Left renal pelvis (tissue), 4 donors: ENCODE results near the gene BMPER. TPM values are rescaled to one million over a fixed set of nuclear protein-coding genes. Genes with fewer than 3 reads are reported as not detected.

ENCODE experiments used
- DNase-seq, 4 donors: peaks; one replicate each; pipeline ENCODE4 v3.0.0-alpha.2; 2013; ENCODE audit warnings: low read depth in 4 of 4, low spot score in 3 of 4
- polyA plus RNA-seq, 4 donors: library from polyadenylated mRNA; unstranded; fragments of 120-200 nt; gene quantifications; one replicate each; pipeline ENCODE4 v1.2.1, GENCODE V29; 2013; ENCODE audit not compliant: insufficient read length in 4 of 4

Gene BMPER
- polyA plus RNA-seq, 4 donors, result 20.8 to 53.0 (median 25.2) TPM

DNA sequence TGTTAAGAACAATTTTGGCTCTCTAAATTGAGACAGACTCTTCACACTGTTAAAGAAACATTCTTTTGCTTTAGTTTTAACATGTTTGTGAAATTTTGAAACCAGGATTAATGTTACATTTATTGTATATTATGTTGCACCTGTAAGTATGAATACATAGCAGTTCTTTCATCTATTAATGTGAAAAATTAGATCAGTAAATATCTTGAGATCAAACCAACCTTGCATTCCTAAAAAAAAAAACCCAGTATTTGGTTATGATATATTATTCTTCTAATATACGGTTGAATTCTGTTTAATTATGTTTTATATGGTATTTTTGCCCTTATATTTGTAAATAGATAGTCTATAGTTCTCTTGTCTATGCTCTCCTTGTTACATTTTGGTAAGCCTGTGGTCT is 219.4 kb downstream of the BMPER start:
- no peak for DNase-seq

DNA sequence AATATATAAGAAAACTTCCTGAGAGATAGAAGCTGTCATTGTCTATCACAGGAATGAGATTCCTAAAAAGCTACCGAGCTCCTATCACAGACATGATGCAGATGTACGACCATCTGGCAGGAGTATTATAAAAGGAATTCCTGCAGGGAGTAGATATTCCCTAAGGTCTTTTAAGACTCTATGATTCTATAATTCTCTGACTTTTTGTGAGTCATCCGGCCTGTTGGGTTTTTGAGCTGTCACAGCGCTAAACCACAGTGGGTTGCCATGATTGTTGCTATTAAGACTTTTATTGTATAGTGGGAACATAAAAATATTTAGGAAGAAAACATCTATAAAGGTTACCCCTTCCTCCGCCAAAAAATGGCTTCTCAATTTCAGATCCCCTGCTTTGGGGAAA is 223.4 kb downstream of the BMPER start:
- no peak for DNase-seq

DNA sequence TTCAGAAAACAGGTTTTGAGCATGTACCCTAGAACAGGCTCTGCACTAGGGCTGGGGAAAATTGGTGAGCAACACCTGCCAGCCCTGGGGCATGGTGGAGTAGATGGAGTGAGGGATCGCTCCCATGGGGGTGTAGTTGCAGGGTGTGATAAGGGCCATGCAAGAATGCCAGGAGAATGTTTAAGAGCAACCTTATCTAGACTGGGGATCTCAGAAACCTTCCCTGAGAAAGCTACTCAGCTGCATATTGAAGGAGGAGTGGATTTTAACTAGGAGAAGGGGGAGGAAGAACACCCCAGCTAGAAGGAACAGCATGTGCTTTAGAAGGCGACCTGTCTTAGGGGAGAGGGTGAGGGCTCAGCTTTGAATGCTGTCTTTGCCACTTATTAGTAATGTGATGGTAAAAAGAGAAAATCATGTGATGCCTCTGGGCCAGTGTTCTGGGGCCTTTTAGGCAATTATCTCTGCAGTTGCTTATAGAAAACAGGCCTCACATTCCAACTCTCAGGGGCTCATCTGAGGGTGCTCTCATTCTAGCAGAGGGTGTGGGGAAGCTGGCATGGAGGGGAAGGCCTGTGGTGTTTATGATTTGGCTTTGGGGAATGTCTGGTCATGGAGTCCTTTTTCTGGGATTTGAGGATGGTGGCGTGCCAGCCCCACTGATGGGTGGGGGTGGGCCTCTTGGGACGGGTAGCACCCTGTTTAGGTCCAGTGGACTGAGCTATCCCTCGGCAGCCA is 225.4 kb downstream of the BMPER start:
- DNase-seq, result no peak

DNA sequence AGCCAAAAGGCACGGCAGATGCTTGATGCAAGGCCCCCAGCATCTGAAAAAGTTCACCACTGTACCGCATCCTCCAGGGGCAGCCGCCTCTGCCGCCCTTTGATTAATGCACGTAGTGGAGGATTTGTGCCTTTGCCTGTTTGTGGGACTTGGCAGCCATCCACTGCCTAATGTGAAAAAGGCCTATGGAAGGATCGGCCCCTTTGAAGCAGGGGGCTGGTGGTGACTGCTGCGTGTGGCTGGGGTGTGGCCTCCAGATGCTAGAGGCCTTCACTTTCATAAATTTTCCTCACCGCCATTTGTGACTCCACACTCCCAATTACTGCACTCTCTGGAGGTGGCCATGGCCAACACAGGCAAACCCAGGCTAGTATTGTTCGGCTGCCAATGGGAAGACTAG is 226.0 kb downstream of the BMPER start:
- no peak for DNase-seq

DNA sequence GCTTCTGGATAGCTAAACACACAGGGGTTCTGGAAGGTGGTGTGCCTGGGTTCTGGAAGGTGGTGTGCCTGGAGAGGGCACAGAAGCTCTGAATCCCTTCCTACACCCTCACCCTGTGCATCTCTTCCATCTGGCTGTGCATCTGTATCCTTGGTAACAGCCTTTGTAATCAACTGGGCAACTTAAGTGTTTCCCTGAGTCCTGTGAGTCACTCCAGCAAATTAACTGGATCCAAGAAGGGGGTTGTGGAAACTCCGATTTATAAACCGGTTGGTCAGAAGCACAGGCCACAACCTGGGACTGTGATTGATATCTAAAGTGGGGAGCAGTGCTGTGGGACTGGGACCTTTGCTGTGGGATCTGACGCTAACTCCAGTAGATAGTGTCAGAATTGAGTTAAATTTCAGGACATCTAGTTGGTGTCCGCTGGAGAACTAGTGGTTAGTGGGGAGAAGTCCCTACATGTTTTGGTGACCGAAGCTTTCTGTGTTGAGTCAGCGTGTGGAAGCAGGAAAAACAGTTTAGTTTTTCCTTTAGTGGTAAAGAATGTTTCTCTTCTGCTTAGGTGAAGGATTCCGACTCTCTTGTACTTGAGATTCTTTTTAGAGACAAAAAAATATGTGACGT is 228.1 kb downstream of the BMPER start:
- DNase-seq, result no peak

DNA sequence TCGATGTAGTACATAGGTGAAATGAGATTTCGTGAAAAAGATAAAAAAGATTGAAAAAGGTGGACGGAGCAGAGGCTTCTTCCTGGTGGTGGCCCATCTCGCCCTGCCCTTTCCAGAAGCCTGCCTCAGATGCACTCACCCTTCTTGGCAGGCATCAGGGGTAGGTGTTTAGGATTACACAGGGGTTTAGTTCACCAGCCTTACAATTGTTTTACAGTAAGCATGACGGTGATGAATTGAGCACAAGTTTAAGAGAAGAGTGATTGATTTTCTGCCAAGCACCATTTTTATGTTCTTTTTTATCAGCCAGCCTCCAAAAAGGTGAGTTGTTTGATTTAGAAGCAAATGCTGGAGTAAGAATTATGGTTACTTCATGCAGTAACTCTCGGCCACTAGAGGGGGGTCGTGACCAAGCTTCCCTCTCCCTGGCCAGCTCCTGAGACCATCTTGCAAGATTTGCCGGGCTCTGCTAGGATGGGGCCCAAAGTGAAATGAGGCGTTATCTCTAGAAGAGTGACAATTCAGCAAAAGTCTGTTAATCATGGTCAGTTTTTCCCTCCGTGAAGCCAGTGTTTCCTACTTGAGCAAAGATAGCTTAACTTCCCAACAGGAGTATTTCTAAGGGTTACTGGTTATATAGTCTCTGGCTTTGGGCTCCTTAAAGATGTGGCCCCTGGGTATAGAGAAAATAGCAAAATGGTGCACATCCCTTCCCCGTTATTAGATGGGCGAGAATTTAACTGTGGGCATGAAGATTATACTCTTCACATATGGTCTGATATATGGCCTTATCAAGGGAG is 228.8 kb downstream of the BMPER start:
- peak in 3 of 4 donors; percentile 34 to 51 (median 45) for DNase-seq

DNA sequence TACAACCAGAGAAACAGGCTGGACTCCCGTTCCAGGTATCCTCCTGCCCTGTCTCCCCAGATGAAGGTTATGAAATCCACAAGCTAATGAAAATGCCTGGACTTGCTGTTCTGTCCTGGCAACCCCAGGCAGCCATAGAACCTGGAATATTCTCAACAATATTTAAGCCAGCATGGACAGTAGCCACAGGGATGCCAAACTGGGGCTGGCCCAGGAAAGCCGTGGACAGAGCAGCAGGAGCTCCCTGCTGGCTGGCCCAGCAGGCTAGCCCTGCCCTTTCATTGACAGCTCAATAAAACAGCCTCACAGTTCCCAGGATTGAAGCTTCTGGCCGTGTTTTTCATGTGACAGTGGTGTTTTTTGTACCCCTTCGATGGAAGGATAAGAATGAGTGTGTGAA is 230.6 kb downstream of the BMPER start:
- DNase-seq, result no peak

DNA sequence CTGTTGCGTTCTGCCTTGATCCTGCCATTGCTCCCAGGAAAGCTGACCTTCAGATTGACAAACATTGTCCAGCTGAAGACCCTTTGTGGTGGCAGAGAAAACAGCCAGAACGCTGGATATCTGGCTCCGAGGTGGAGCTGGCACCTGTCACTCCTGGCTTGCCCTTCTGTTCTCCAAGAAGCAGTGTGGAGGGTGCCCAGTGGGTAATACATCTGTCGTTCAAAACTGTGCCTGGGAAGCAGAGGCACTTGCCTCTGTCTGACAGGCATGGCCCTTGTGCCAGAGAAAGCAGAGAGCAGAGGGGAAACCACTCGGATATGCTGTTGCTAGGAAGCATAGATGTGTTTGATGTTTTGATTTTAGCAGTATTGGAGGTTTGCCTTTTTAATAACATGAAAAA is 231.4 kb downstream of the BMPER start:
- DNase-seq, result no peak

DNA sequence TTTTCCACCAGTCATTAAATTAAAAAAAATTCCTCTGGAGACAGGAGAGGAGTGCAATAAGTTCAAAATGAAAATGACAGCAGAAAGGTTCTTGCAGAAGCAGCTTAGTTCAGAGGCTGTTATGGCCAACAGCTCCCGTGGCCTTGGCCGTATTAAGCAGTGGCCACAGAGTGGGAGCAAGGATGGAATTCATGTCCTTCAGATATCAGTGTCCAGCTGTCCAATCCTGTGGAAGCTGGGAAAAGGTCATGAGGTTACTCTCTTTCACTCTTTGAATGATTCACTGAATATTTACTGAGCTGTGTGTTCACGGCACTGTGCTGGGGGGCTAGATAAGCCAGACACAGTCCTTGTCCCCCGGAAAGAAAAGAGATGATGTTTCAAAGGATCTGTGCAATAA is 231.8 kb downstream of the BMPER start:
- DNase-seq, result no peak

DNA sequence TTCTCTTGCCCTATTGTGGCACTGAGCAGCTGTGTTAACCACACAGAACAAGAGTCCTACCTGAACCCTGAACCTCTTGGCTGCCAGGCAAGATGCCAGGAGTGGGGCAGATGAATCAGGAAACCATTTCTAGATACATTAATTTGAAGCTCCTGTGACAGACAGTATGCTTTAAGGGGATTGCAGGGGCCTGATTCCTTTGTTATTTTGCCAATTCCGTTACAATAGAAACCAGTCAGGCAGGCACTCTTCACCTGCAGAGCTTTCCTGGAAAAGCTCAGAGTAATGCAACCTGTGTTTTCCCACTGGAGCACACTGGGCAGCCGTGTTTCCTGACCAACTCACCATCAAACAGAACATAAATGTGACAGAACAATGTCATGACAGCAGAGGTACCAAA is 233.1 kb downstream of the BMPER start:
- DNase-seq, result no peak

DNA sequence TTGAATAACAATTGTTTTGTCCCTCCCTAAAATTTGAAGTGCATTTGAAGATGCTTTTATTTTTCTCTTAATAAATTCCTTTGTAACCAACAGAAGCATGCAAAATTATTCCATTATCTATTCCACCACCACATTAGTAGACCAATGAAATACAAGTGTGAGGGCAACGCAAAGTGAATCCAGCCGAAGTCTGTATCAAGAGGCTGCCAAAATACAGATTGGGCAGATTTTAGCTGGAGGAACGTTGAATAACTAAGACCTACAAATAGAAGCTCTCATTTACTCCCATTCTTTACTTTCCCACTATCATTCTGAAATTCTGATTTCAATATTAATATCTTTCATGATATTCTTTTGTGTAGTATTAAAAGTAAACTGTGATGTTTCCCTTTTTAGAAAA is 233.7 kb downstream of the BMPER start:
- DNase-seq, result no peak

DNA sequence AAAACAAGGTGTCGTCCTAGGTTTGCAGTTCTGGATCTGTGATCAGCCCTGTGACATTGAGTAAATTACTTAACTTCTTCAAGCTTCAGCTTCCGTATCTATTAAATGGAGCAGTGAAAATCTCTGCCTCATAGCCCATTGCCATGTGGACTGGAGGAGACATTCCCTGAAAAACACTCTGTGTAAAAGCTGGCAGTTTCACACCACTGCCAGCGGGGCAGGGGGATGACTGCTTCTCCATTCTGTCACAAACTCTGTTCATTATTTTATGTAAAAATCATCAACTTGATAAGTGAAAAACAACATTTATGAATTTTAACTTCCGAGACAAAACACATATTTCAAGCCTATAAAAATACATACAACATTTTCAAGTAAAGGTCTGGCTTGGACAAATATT is 234.7 kb downstream of the BMPER start:
- no peak for DNase-seq

DNA sequence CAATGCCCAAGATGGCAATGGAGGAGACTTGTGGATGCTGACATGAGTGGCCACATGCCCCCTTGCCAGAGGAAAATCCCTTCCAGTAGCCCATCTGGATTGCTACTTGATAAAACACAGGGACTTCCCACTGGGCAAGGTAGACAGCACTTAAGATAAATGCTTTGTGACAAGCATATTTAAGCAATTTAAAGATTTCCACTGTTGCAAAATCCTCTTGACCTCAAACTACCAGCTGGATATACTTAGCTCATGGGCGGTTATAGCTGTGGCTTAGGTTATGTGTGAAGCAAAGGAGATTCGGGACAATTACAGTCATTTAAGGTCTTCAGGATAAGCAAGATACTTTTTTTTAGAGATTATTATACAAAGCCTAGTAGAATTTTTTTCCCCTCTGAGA is 238.1 kb downstream of the BMPER start:
- no peak for DNase-seq

DNA sequence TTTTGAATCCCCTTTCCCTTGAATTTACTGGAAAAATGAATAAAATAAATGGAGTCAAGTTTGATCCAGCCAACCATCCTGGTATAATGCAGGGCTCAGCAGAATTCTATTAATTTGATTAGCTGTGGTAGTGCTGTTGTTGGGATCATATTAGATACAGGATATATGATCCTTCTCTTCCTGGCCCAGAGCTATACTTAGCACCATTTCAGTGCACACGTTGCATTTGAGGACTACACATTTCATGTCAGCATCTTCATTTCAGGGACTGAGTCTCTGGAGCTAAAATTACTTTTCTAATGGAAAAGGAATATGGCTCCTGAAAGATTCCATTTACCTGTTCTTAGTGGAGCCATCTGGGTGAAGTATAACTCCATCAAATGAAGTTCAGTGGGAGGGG is 240.3 kb downstream of the BMPER start:
- DNase-seq, result no peak

DNA sequence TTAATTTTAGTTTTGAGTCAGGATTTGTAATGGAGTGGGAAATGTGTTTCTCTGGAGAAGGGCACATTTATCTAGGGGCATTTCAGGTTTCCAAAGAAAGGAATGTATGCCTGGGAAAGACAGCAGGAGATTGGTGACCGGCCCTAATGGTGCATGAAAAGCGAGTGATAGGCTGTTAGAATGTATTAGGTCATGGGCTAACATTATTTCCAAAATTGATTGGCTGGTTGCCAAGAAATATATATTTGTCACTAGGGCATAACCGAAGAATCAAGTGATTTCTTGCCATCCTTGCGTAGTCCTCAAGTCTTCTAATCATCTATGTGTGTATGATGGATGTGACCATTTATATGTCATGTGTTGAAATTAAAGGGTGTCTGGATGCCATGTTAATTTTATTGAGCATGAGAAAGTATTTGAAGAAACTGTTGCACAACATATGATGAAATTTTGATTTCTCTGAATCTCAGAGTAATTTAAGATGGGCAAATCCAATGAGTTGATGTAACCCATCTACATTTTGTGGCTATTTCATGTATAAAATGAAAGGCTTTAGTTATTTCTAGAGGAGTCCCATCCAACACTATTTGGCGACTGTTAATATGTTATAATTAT is 248.4 kb downstream of the BMPER start:
- no peak for DNase-seq

DNA sequence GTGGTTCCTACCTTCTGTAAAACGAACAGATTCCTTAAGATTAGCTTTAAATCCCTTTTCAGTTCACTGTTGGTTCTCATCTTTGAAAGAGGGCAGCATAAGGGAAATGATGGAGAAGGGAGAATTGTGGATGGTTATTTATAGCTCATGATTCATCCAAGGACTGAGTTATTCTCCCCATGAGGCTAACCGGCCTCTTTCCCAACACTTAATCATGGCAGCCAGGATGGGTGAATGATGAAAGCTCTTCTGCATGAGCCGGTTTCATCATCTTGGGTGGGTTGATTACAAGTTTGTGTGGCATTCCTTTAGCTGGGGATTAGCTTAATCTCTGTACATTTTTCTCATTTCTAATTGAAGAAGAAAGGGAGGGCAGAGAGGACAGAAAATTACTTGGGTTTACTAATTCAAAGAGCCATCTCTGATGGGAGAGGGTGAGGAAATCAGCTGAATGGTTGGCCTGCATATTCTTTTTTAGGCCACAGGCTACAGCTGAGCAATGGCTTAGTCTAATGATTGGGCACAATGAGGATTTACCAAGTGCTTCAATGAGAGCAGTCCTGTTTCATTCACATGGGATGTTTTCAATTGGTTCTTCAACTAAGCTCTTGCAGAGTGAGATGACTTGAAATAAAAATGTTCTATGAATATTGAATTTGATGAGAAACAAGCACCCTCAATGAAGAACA is 250.0 kb downstream of the BMPER start:
- no peak for DNase-seq

DNA sequence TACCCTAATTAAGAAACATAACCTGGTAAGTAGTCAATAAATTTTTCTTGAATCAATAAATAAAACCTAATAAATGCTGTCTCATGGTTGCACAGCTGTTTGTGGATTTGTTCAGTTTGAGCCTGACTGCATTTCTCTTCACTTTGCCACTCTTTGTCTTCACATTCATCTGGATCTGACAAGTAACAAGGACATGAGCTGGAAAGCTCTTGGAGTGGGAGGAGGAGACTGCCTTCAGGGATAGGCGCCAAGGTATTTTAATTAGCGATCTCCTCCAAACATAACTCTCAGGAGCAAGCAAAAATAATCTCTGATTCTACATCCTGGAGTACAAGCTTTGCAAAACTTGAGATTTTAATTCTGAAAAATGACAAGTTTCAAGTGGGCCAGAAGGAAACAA is 251.0 kb downstream of the BMPER start:
- DNase-seq, result no peak

DNA sequence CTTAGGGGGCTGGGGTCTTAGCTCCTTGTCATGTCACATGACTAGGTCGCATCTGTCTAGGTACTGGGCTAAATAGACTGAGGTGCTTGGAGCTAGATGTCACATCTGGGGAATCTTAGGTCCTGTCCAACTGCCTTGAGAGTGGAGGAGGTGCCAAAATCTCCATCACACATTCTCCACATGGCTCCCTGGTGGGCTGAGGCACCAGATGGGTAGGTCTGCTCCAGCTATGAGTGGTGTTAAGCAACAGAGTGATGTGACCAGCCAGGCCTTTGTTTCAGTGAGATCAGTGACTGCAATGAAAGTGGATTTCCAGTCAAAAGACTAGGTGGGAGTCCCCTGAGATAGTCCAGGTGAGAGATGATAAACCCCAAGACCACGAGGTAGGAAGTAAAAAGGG is 251.8 kb downstream of the BMPER start:
- DNase-seq, result no peak

DNA sequence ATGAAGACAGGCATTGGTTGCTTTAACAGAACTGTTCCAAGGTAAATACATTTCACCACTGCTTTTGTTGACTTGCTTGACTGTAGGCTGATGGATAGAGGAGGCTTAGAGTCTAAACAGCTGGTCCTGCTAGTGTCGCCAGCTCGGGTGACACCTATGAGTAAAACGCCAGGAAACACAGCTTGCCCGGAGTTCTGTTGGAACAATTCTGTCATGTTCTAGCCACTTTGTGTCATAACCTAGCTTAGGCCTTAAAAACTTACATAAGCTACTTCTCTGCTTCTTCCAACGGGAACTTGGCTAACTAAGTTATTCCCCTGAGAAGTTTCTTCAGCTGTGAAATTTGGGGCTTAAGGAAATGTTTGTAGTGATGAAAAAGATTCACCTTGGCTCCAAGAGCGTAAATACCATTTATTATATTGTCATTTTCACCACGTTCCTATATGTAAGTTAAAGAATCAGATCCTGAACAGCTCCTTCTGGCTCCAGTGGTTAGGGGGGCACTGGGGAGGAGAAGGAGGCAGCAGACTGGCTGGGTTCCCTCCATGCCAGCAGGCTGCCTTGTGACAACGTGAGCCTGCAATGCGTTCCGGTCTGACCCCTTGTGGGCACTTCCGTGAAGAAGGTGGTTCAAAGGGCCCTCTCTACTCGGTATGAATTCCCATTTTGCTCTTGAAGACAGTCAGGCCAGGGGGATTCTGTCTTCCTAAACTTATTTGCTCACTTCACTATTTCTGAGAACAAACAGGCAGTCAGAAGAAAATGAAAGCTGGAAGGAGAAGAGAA is 253.2 kb downstream of the BMPER start:
- no peak for DNase-seq

DNA sequence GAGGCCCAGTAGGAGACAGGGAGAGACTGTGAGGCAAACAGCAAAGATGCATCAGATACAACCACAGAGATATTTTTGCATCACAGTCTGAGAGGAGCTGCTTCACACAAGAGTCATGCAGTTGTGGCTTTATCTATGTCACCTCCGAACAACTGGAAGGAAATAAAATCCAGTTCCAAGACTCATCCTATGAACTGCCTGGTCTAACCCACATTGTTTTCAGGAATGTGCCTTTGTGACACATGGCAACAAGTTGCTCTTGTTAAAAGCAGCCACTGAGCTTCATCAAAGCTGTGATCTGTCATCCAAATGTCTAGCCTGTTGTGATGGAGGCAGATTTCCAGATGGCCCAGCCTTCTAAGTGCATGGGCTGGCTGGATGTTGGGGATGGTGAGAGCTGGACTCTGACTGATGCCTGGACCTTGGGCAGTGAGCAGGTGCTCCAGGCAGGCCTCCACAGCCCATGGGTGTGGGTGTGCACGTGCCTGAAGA is 255.0 kb downstream of the BMPER start:
- DNase-seq, result no peak
